Inflammatory macrophage (primary cell): ENCODE data around the gene IL1A.
A peak's percentile ranks its signal among the peaks of the same experiment; 100 is the strongest.
"Not testable (repeated sequence)": the region's sequence is repeated elsewhere in the genome, so short reads cannot be mapped to it uniquely, and the experiment has no call there.

Experiments
- DNase-seq, 2 donors: peaks; one replicate each; pipeline ENCODE4 v3.0.0-alpha.2; 2020 to 2022
- total RNA-seq, 18 experiments: gene quantifications; one replicate each; lab custom pipeline; 2026; ENCODE audit warnings: mixed read lengths in 6 of 18, inconsistent platforms in 2 of 18; lab: John Stamatoyannopoulos, UW

The IL1A gene
- 0.20 to 6,532 (median 15.7) reads per million in 18 experiments for total RNA-seq

- DNase-seq: peak; percentile 66 to 78
Measured at GRCh38 chr2:112784199-112785189, at the start of gene IL1A. Gene IL1A (minus strand): TSS chr2:112784493. CDS start chr2:112783770, 723 bp downstream.

GRCh38 chr2:112833976-112834375 is 49.7 kb upstream of the IL1A start:
- DNase-seq: no peak

- not testable (repeated sequence) for DNase-seq
Measured at GRCh38 chr2:112833639-112833931, 49.3 kb upstream of the IL1A start.

GRCh38 chr2:112832841-112833638 is 48.7 kb upstream of the IL1A start:
- no peak for DNase-seq

- DNase-seq: no peak
Measured at GRCh38 chr2:112831946-112832840, 47.9 kb upstream of the IL1A start.

- DNase-seq: no peak
Measured at GRCh38 chr2:112831513-112831845, 47.2 kb upstream of the IL1A start.

GRCh38 chr2:112830682-112831512 is 46.6 kb upstream of the IL1A start:
- no peak for DNase-seq

GRCh38 chr2:112829961-112830681 is 45.8 kb upstream of the IL1A start:
- DNase-seq: peak; percentile 28 to 55

- no peak for DNase-seq
Measured at GRCh38 chr2:112829101-112829960, 45.0 kb upstream of the IL1A start.

GRCh38 chr2:112828251-112828691 is 44.0 kb upstream of the IL1A start:
- no peak for DNase-seq

GRCh38 chr2:112827604-112828185 is 43.4 kb upstream of the IL1A start:
- no peak for DNase-seq

GRCh38 chr2:112827009-112827408 is 42.7 kb upstream of the IL1A start:
- DNase-seq: no peak

- no peak for DNase-seq
Measured at GRCh38 chr2:112825706-112826105, 41.4 kb upstream of the IL1A start.

GRCh38 chr2:112824694-112825085 is 40.4 kb upstream of the IL1A start:
- DNase-seq: no peak

GRCh38 chr2:112821682-112822081 is 37.4 kb upstream of the IL1A start:
- peak; percentile 20 to 21 for DNase-seq

- DNase-seq: peak in 1 of 2 donors; percentile 16
Measured at GRCh38 chr2:112821142-112821541, 36.8 kb upstream of the IL1A start.

GRCh38 chr2:112820343-112820742 is 36.0 kb upstream of the IL1A start:
- no peak for DNase-seq

GRCh38 chr2:112819081-112819480 is 34.8 kb upstream of the IL1A start:
- DNase-seq: no peak
